H9 (cell line): Measurements from ENCODE around the gene OVOL3. TPM values are rescaled to one million over a fixed set of nuclear protein-coding genes. Genes with fewer than 3 reads are reported as not detected.

Experiments
- DNase-seq: peaks from one replicate; pipeline ENCODE4 v3.0.0-alpha.2; 2017
- H2AFZ ChIP-seq: one replicate; pipeline ENCODE4 v1.6.1; 2013; ENCODE audit warnings: mild to moderate bottlenecking, low read length, control low read depth, moderate library complexity
- H2AK5ac ChIP-seq: 2 replicates; pipeline ENCODE4 v1.6.1; 2013; ENCODE audit warnings: low read length, control low read depth, mixed read lengths; ENCODE audit not compliant: insufficient read length
- H2BK120ac ChIP-seq: one replicate; pipeline ENCODE4 v1.6.1; 2013; ENCODE audit warnings: low read depth, mild to moderate bottlenecking, low read length, control low read depth, inconsistent platforms; ENCODE audit not compliant: poor library complexity, severe bottlenecking
- H2BK12ac ChIP-seq: 2 replicates; pipeline ENCODE4 v1.6.1; 2013; ENCODE audit warnings: low read length, control low read depth, mixed read lengths, low read depth; ENCODE audit not compliant: insufficient read length
- H2BK15ac ChIP-seq: 2 replicates; pipeline ENCODE4 v1.6.1; 2013; ENCODE audit warnings: low read depth, low read length, control low read depth
- H2BK20ac ChIP-seq: one replicate; pipeline ENCODE4 v1.6.1; 2013; ENCODE audit warnings: low read depth, mild to moderate bottlenecking, low read length, control low read depth, inconsistent platforms; ENCODE audit not compliant: poor library complexity, severe bottlenecking
- H2BK5ac ChIP-seq: 2 replicates; pipeline ENCODE4 v1.6.1; 2013; ENCODE audit warnings: low read length, control low read depth, mixed read lengths; ENCODE audit not compliant: insufficient read length
- H3K14ac ChIP-seq: 2 replicates; pipeline ENCODE4 v1.6.1; 2013; ENCODE audit warnings: low read length, control low read depth; ENCODE audit not compliant: insufficient read depth
- H3K18ac ChIP-seq: 2 replicates; pipeline ENCODE4 v1.6.1; 2013; ENCODE audit warnings: low read depth, mild to moderate bottlenecking, mixed read lengths, low read length, control low read depth; ENCODE audit not compliant: insufficient read length
- H3K23ac ChIP-seq: 2 replicates; pipeline ENCODE4 v1.6.1; 2013; ENCODE audit warnings: low read length, control low read depth, mixed read lengths, low read depth; ENCODE audit not compliant: insufficient read length
- H3K23me2 ChIP-seq: 2 replicates; pipeline ENCODE4 v1.6.1; 2013; ENCODE audit warnings: low read depth, mild to moderate bottlenecking, mixed read lengths, low read length, control low read depth; ENCODE audit not compliant: insufficient read length, poor library complexity, severe bottlenecking
- H3K27ac ChIP-seq: 2 replicates; pipeline ENCODE4 v1.5.1; 2013; ENCODE audit warnings: low read length, control low read depth, mixed read lengths, low read depth; ENCODE audit not compliant: insufficient read length
- H3K27me3 ChIP-seq: 2 replicates; pipeline ENCODE4 v1.6.1; 2013; ENCODE audit warnings: low read length, control low read depth, inconsistent platforms; ENCODE audit not compliant: insufficient read depth
- H3K4ac ChIP-seq: 2 replicates; pipeline ENCODE4 v1.6.1; 2013; ENCODE audit warnings: low read depth, mild to moderate bottlenecking, control low read depth, inconsistent platforms, low read length, moderate library complexity
- H3K4me1 ChIP-seq: 2 replicates; pipeline ENCODE4 v1.6.1; 2013; ENCODE audit warnings: low read length, control low read depth, inconsistent platforms; ENCODE audit not compliant: insufficient read depth
- H3K4me2 ChIP-seq: 2 replicates; pipeline ENCODE4 v1.6.1; 2013; ENCODE audit warnings: low read length, control low read depth, mixed read lengths; ENCODE audit not compliant: insufficient read length, insufficient read depth
- H3K56ac ChIP-seq: 2 replicates; pipeline ENCODE4 v1.6.1; 2013; ENCODE audit warnings: low read depth, mild to moderate bottlenecking, mixed read lengths, low read length, control low read depth; ENCODE audit not compliant: insufficient read length
- H3K79me1 ChIP-seq: 2 replicates; pipeline ENCODE4 v1.6.1; 2013; ENCODE audit warnings: low read depth, mild to moderate bottlenecking, moderate library complexity, low read length, control low read depth, inconsistent platforms; ENCODE audit not compliant: insufficient read depth, poor library complexity, severe bottlenecking
- H3K79me2 ChIP-seq: 2 replicates; pipeline ENCODE4 v1.6.1; 2013; ENCODE audit warnings: low read length, control low read depth, inconsistent platforms; ENCODE audit not compliant: insufficient read depth
- H3K9ac ChIP-seq: 2 replicates; pipeline ENCODE4 v1.6.1; 2013; ENCODE audit warnings: low read length, control low read depth, mixed read lengths; ENCODE audit not compliant: insufficient read length; ENCODE audit errors: extremely low read depth
- H3K9me3 ChIP-seq: one replicate; pipeline ENCODE4 v1.6.1; 2013; ENCODE audit warnings: low read depth, low read length, inconsistent platforms; ENCODE audit not compliant: control insufficient read depth
- H3T11ph ChIP-seq: one replicate; pipeline ENCODE4 v1.6.1; 2013; ENCODE audit warnings: mild to moderate bottlenecking, low read length, control low read depth, inconsistent platforms
- H4K20me1 ChIP-seq: one replicate; pipeline ENCODE4 v1.6.1; 2013; ENCODE audit not compliant: control insufficient read depth, insufficient read length, insufficient read depth
- H4K5ac ChIP-seq: 2 replicates; pipeline ENCODE4 v1.6.1; 2013; ENCODE audit warnings: low read depth, mild to moderate bottlenecking, mixed read lengths, low read length, control low read depth; ENCODE audit not compliant: insufficient read length
- H4K8ac ChIP-seq: replicated peaks from 2 replicates; pipeline ENCODE4 v1.6.1; 2013; ENCODE audit warnings: low read length, control low read depth, mixed read lengths, low read depth; ENCODE audit not compliant: insufficient read length
- H4K91ac ChIP-seq: 2 replicates; pipeline ENCODE4 v1.6.1; 2013; ENCODE audit warnings: low read depth, mild to moderate bottlenecking, moderate library complexity, mixed read lengths, low read length, control low read depth; ENCODE audit not compliant: insufficient read length
- H3K27ac Mint-ChIP-seq, 3 experiments: 2 replicates in 2 of 3; 3 replicates in 1 of 3; pipeline ENCODE4 v1.8.0; 2020 to 2021; ENCODE audit warnings: mixed read lengths in 3 of 3, mild to moderate bottlenecking in 1 of 3, moderate library complexity in 1 of 3
- H3K27me3 Mint-ChIP-seq: 2 replicates; pipeline ENCODE4 v1.8.0; 2021; ENCODE audit warnings: low read depth, mild to moderate bottlenecking, moderate library complexity, mixed read lengths
- H3K36me3 Mint-ChIP-seq, 3 experiments: 2 replicates in 2 of 3; 3 replicates in 1 of 3; pipeline ENCODE4 v1.8.0; 2020 to 2021; ENCODE audit warnings: low read depth in 3 of 3, mixed read lengths in 3 of 3; ENCODE audit not compliant: insufficient read depth in 1 of 3
- H3K4me1 Mint-ChIP-seq, 2 experiments: 2 replicates each; pipeline ENCODE4 v1.8.0; 2020; ENCODE audit warnings: mixed read lengths in 2 of 2
- H3K4me3 Mint-ChIP-seq, 2 experiments: 2 replicates in 1 of 2; 3 replicates in 1 of 2; pipeline ENCODE4 v1.8.0; 2020 to 2021; ENCODE audit warnings: mild to moderate bottlenecking in 2 of 2, mixed read lengths in 2 of 2, moderate library complexity in 1 of 2
- H3K9me3 Mint-ChIP-seq, 2 experiments: 2 replicates in 1 of 2; 3 replicates in 1 of 2; pipeline ENCODE4 v1.8.0; 2020; ENCODE audit warnings: mild to moderate bottlenecking in 2 of 2, mixed read lengths in 2 of 2, moderate library complexity in 1 of 2
- WGBS: extraction: QIAGEN DNeasy Blood & Tissue Kit; methylation state at CpG from one replicate; pipeline ENCODE4 v1.1.7; 2013; ENCODE audit warnings: missing lambda C conversion rate, low lambda C conversion rate, mixed read lengths; ENCODE audit not compliant: insufficient read length; ENCODE audit errors: extremely low coverage; 5-methylcytosine and 5-hydroxymethylcytosine counted together
- total RNA-seq: library from RNA; stranded (reverse); gene quantifications from 2 replicates; pipeline ENCODE4 v1.2.1, GENCODE V29; 2021
- TF ChIP-seq, protein P1 (sequence below): fragments of 200-600 bp; sonication (generic); conservative IDR thresholded peaks from 3 replicates; pipeline ENCODE4 v1.8.0; 2021; ENCODE audit warnings: antibody characterized with exemption, mild to moderate bottlenecking

OVOL3 gene
- total RNA-seq, 1 experiment from 2014 or later, result not detected

DNA sequence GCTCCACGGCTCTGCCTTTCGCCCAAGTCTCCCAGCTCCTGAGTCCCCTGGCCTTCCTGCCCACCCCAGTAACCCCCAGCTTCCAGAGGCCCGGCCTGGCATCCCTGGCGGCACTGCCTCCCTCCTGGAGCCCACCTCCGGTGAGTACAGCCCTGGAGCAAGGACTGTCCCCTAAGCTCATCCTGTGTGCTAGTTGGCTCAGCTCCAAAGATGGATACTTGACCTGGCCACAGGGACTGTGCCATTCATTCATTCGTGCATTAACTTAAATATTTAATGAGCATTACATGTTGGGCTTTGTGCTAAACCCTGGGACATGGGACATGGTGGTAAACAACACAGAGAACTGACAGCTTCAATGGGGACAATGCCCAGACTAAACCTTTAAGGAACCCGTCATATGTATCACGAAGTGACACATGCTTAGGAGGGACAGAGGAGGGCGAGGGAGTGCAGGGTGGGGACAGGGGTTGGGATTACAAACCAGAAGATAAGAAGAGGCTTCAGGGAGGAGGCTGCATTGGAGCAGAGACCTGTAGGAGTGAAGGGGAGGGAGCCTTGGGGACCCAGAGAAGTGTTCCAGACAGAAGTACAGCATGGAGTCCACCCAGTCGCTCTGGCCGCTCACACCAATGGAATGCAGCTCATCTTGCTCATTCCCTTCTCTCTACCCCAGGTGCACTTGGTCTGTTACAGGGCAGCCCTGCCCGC lies 6.9 kb upstream of the OVOL3 start:
- no CpG with 5 or more reads among the region's 12 CpGs for WGBS

More for the DNA sequence above, 6.9 kb upstream of the OVOL3 start:
- H3K9me3 ChIP-seq, result no peaks in the 10 kb centered on the region
- no peak overlapping the region for H3K14ac ChIP-seq
- no peak overlapping the region for H4K91ac ChIP-seq
- no peak overlapping the region for H2BK20ac ChIP-seq
- no peaks in the 10 kb centered on the region for H3K9me3 Mint-ChIP-seq
- no peak overlapping the region for H2AK5ac ChIP-seq
- H2BK120ac ChIP-seq, result no peak overlapping the region
- H3K27ac ChIP-seq, result no peak overlapping the region
- H3K4me3 Mint-ChIP-seq, result no peak overlapping the region
- H3K27ac Mint-ChIP-seq, result no peak overlapping the region
- H3K27me3 Mint-ChIP-seq, result no peaks in the 10 kb centered on the region; the same call in 1 of the 2 replicates
- no peaks in the 10 kb centered on the region for H3K4me1 ChIP-seq
- H3K56ac ChIP-seq, result no peak overlapping the region
- H2AFZ ChIP-seq, result no peak overlapping the region
- H2BK15ac ChIP-seq, result no peak overlapping the region
- peaks cover 12 to 13% of the 10 kb centered on the region in 2 experiments for H3K4me1 Mint-ChIP-seq
- H4K8ac ChIP-seq, result no peak overlapping the region
- no peaks in the 10 kb centered on the region for H3K23me2 ChIP-seq
- no peak overlapping the region for H3T11ph ChIP-seq
- H3K4ac ChIP-seq, result no peak overlapping the region
- H3K79me2 ChIP-seq, result no peaks in the 10 kb centered on the region
- H4K20me1 ChIP-seq, result no peaks in the 10 kb centered on the region
- H3K18ac ChIP-seq, result no peak overlapping the region
- H3K27me3 ChIP-seq, result no peaks in the 10 kb centered on the region
- no peak overlapping the region for H2BK12ac ChIP-seq
- no peaks in the 10 kb centered on the region for H3K79me1 ChIP-seq
- H3K23ac ChIP-seq, result no peak overlapping the region
- H3K36me3 Mint-ChIP-seq, result peaks cover 26 to 73% (median 53%) of the 10 kb centered on the region in 3 experiments
- TF ChIP-seq, protein P1, sequence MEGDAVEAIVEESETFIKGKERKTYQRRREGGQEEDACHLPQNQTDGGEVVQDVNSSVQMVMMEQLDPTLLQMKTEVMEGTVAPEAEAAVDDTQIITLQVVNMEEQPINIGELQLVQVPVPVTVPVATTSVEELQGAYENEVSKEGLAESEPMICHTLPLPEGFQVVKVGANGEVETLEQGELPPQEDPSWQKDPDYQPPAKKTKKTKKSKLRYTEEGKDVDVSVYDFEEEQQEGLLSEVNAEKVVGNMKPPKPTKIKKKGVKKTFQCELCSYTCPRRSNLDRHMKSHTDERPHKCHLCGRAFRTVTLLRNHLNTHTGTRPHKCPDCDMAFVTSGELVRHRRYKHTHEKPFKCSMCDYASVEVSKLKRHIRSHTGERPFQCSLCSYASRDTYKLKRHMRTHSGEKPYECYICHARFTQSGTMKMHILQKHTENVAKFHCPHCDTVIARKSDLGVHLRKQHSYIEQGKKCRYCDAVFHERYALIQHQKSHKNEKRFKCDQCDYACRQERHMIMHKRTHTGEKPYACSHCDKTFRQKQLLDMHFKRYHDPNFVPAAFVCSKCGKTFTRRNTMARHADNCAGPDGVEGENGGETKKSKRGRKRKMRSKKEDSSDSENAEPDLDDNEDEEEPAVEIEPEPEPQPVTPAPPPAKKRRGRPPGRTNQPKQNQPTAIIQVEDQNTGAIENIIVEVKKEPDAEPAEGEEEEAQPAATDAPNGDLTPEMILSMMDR, result no peak
- H3K4me2 ChIP-seq, result no peak overlapping the region
- no peak overlapping the region for H4K5ac ChIP-seq
- H2BK5ac ChIP-seq, result no peak overlapping the region
- no peak for DNase-seq
- no peak overlapping the region for H3K9ac ChIP-seq
